C1 segment of cervical spinal cord (tissue), 14 donors: ENCODE measurements around the gene KLF11.

Experiments
- DNase-seq, 14 donors: peaks; one replicate each; lab custom pipeline; 2025; lab: John Stamatoyannopoulos, UW

KLF11 gene

GRCh38 chr2:10043256-10043905, at the start of gene KLF11:
TSS of gene KLF11 (plus strand) at chr2:10043550. CDS start at chr2:10043717, 167 bp downstream.
- peak in 12 of 14 donors; percentile 28 to 84 (median 64) for DNase-seq

GRCh38 chr2:9994462-9994861, 48.9 kb upstream of the KLF11 start:
- no peak for DNase-seq

GRCh38 chr2:9995059-9995458, 48.3 kb upstream of the KLF11 start:
- no peak for DNase-seq

- no peak for DNase-seq
Observed at GRCh38 chr2:9996321-9996720, 47.0 kb upstream of the KLF11 start.

GRCh38 chr2:9997936-9998335, 45.4 kb upstream of the KLF11 start:
- no peak for DNase-seq

GRCh38 chr2:9998916-9999654, 44.3 kb upstream of the KLF11 start:
- DNase-seq = no peak

- no peak for DNase-seq
Observed at GRCh38 chr2:9999693-10000092, 43.7 kb upstream of the KLF11 start.

GRCh38 chr2:10000541-10000940, 42.8 kb upstream of the KLF11 start:
- no peak for DNase-seq

- DNase-seq = no peak
Observed at GRCh38 chr2:10001586-10001985, 41.8 kb upstream of the KLF11 start.

GRCh38 chr2:10002109-10002508, 41.2 kb upstream of the KLF11 start:
- no peak for DNase-seq

GRCh38 chr2:10002681-10003080, 40.7 kb upstream of the KLF11 start:
- DNase-seq = no peak

GRCh38 chr2:10003206-10004125, 39.9 kb upstream of the KLF11 start:
- no peak for DNase-seq

GRCh38 chr2:10004401-10004800, 38.9 kb upstream of the KLF11 start:
- DNase-seq = no peak

- no peak for DNase-seq
Observed at GRCh38 chr2:10004836-10005235, 38.5 kb upstream of the KLF11 start.

GRCh38 chr2:10005461-10006235, 37.7 kb upstream of the KLF11 start:
- DNase-seq = no peak

- peak in 1 of 14 donors; percentile 40 for DNase-seq
Observed at GRCh38 chr2:10006236-10007161, 36.9 kb upstream of the KLF11 start.

GRCh38 chr2:10007435-10007834, 35.9 kb upstream of the KLF11 start:
- DNase-seq = no peak

- DNase-seq = no peak
Observed at GRCh38 chr2:10007921-10008808, 35.2 kb upstream of the KLF11 start.

GRCh38 chr2:10008809-10009176, 34.6 kb upstream of the KLF11 start:
- DNase-seq = no peak
